GM18951 (cell line): ENCODE measurements around the gene SPATS2.

ENCODE experiments used
- POLR2A ChIP-seq: IDR thresholded peaks from 4 replicates; pipeline ENCODE4 v1.6.1; 2011; ENCODE audit warnings: mild to moderate bottlenecking; ENCODE audit not compliant: insufficient read length, insufficient read depth; ENCODE audit errors: extremely low read depth
- in situ Hi-C: fragments of 300-500 bp; cut with MboI; formaldehyde crosslinking; loops from one replicate; pipeline ENCODE4 v1.12.0; 2022; ENCODE audit warnings: low sequenced_read_pairs, mixed read lengths, inconsistent platforms; ENCODE audit not compliant: unreplicated experiment

SPATS2 gene

GRCh38 chr12:49543914-49544815, 176.9 kb downstream of the SPATS2 start:
- in situ Hi-C loops, result no loop called here
- no peak for TF ChIP-seq POLR2A

GRCh38 chr12:49545815-49546214, 178.6 kb downstream of the SPATS2 start:
- no peak for TF ChIP-seq POLR2A
- in situ Hi-C loops, result no loop called here

- in situ Hi-C loops, result no loop called here
- TF ChIP-seq POLR2A, result no peak
Measured at GRCh38 chr12:49546481-49546880, 179.2 kb downstream of the SPATS2 start.

- no peak for TF ChIP-seq POLR2A
- in situ Hi-C loops, result no loop called here
Measured at GRCh38 chr12:49547090-49547690, 179.9 kb downstream of the SPATS2 start.

- no peak for TF ChIP-seq POLR2A
- in situ Hi-C loops, result no loop called here
Measured at GRCh38 chr12:49548481-49548821, 181.2 kb downstream of the SPATS2 start.

- TF ChIP-seq POLR2A, result no peak
- in situ Hi-C loops, result no loop called here
Measured at GRCh38 chr12:49548822-49549648, 181.8 kb downstream of the SPATS2 start.

GRCh38 chr12:49549735-49550692, 182.8 kb downstream of the SPATS2 start:
- TF ChIP-seq POLR2A, result no peak
- in situ Hi-C loops, result no loop called here

- no peak for TF ChIP-seq POLR2A
- in situ Hi-C loops, result no loop called here
Measured at GRCh38 chr12:49550693-49551252, 183.5 kb downstream of the SPATS2 start.

- TF ChIP-seq POLR2A, result no peak
- in situ Hi-C loops, result no loop called here
Measured at GRCh38 chr12:49552014-49552413, 184.8 kb downstream of the SPATS2 start.

GRCh38 chr12:49552425-49552824, 185.2 kb downstream of the SPATS2 start:
- in situ Hi-C loops, result no loop called here
- no peak for TF ChIP-seq POLR2A

- no peak for TF ChIP-seq POLR2A
- in situ Hi-C loops, result no loop called here
Measured at GRCh38 chr12:49552899-49553298, 185.6 kb downstream of the SPATS2 start.

GRCh38 chr12:49553512-49554088, 186.3 kb downstream of the SPATS2 start:
- in situ Hi-C loops, result no loop called here
- no peak for TF ChIP-seq POLR2A
